VCaP (cell line): ENCODE results near the gene ANXA11.

Experiments used
- H3K27ac ChIP-seq: fragments of 450-650 bp; 2 replicates; pipeline ENCODE4 v1.5.1; 2017
- CTCF ChIP-seq: fragments of 450-650 bp; conservative IDR thresholded peaks from 2 replicates; pipeline ENCODE4 v1.5.1; 2017; ENCODE audit warnings: mild to moderate bottlenecking, moderate library complexity

The ANXA11 gene

GRCh38 chr10:80132299-80133139, 72.8 kb downstream of the ANXA11 start, which contains the start of gene PLAC9:
Gene PLAC9 (plus strand): TSS chr10:80132730. CDS start chr10:80132763, 33 bp downstream.
- H3K27ac ChIP-seq, result peak within 1 kb of the TSS; percentile 22; the same call in 1 of the 2 replicates
- TF ChIP-seq CTCF, result no peak

GRCh38 chr10:80131499-80131901, 73.8 kb downstream of the ANXA11 start:
- H3K27ac ChIP-seq, result no peak overlapping the region
- no peak for TF ChIP-seq CTCF

GRCh38 chr10:80126876-80127275, 78.5 kb downstream of the ANXA11 start:
- TF ChIP-seq CTCF, result no peak
- no peak overlapping the region for H3K27ac ChIP-seq

- no peak for TF ChIP-seq CTCF
- no peak overlapping the region for H3K27ac ChIP-seq
Measured at GRCh38 chr10:80122746-80123145, 82.6 kb downstream of the ANXA11 start.

- H3K27ac ChIP-seq, result no peak overlapping the region
- no peak for TF ChIP-seq CTCF
Measured at GRCh38 chr10:80122110-80122710, 83.1 kb downstream of the ANXA11 start.

- H3K27ac ChIP-seq, result no peak overlapping the region
- no peak for TF ChIP-seq CTCF
Measured at GRCh38 chr10:80118669-80119068, 86.7 kb downstream of the ANXA11 start.

GRCh38 chr10:80110986-80111385, 94.4 kb downstream of the ANXA11 start:
- H3K27ac ChIP-seq, result no peak overlapping the region
- TF ChIP-seq CTCF, result no peak
